PC-9 (cell line): Measurements from ENCODE around the gene ELAC1.

Experiments
- EZH2 ChIP-seq: fragments of 200-600 bp; sonication (generic); IDR thresholded peaks from 2 replicates; pipeline ENCODE4 v1.8.0; 2017; ENCODE audit warnings: antibody characterized with exemption, low read depth
- TF ChIP-seq, protein P1 (sequence below): fragments of 200-600 bp; sonication (generic); conservative IDR thresholded peaks from 2 replicates; pipeline ENCODE4 v1.6.1; 2017; ENCODE audit warnings: mixed run types, antibody characterized with exemption, mild to moderate bottlenecking, moderate library complexity

DNA sequence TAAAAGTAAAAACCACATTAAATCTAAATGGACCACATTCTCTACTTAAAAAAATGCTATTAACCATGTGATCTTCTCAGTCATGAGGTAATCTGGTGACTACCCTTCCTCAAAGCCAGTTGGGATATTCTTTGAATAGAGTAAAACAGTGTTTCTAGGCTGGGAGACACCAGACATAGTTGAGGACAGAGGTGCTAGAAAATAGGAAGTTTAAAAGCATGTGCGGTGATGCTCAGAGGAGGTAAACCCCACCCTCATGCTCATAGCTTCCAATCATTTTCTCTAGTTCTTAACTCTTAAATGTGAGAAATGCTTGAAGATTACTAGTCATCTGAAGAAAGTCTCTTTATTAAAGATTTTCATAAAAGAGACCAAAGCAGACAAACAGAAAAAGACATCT lies 30.7 kb upstream of the ELAC1 start:
- TF ChIP-seq, protein P1, sequence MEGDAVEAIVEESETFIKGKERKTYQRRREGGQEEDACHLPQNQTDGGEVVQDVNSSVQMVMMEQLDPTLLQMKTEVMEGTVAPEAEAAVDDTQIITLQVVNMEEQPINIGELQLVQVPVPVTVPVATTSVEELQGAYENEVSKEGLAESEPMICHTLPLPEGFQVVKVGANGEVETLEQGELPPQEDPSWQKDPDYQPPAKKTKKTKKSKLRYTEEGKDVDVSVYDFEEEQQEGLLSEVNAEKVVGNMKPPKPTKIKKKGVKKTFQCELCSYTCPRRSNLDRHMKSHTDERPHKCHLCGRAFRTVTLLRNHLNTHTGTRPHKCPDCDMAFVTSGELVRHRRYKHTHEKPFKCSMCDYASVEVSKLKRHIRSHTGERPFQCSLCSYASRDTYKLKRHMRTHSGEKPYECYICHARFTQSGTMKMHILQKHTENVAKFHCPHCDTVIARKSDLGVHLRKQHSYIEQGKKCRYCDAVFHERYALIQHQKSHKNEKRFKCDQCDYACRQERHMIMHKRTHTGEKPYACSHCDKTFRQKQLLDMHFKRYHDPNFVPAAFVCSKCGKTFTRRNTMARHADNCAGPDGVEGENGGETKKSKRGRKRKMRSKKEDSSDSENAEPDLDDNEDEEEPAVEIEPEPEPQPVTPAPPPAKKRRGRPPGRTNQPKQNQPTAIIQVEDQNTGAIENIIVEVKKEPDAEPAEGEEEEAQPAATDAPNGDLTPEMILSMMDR = no peak
- no peak for TF ChIP-seq EZH2
